ENCODE measurements around the gene PRM3.

DNA sequence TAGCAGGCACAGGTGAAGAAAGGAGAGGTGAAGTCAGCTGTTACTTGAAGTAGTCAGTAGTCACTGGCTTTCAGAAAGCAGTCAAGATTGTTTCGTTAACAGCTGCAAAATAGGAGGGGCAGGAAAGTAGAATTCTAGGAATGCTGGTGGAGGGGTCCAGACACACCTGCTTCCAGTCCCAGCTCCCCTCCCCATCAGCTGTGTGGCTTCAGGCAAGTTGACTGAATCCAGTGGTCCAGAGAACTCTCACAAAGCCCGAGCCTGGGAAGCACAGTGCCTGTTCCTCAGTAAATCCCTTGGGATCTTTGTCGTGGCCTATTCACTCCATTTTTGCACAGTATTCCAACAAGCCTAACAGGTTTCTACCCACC is 12.8 kb downstream of the PRM3 start:
- TF ChIP-seq, protein P1, sequence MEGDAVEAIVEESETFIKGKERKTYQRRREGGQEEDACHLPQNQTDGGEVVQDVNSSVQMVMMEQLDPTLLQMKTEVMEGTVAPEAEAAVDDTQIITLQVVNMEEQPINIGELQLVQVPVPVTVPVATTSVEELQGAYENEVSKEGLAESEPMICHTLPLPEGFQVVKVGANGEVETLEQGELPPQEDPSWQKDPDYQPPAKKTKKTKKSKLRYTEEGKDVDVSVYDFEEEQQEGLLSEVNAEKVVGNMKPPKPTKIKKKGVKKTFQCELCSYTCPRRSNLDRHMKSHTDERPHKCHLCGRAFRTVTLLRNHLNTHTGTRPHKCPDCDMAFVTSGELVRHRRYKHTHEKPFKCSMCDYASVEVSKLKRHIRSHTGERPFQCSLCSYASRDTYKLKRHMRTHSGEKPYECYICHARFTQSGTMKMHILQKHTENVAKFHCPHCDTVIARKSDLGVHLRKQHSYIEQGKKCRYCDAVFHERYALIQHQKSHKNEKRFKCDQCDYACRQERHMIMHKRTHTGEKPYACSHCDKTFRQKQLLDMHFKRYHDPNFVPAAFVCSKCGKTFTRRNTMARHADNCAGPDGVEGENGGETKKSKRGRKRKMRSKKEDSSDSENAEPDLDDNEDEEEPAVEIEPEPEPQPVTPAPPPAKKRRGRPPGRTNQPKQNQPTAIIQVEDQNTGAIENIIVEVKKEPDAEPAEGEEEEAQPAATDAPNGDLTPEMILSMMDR (IDR thresholded peaks at IDR 0.05) = no peak
- TF ChIP-seq EZH2phosphoT487 (IDR thresholded peaks at IDR 0.05) = no peak
- no peak for TF ChIP-seq EZH2 (IDR thresholded peaks at IDR 0.05)
